ENCODE results near the gene SDK1. TPM values are rescaled to one million over a fixed set of nuclear protein-coding genes. Genes with fewer than 3 reads are reported as not detected.

Gene SDK1
- total and polyA plus RNA-seq, 4 donors: 0.12 to 0.47 (median 0.36) TPM

DNA sequence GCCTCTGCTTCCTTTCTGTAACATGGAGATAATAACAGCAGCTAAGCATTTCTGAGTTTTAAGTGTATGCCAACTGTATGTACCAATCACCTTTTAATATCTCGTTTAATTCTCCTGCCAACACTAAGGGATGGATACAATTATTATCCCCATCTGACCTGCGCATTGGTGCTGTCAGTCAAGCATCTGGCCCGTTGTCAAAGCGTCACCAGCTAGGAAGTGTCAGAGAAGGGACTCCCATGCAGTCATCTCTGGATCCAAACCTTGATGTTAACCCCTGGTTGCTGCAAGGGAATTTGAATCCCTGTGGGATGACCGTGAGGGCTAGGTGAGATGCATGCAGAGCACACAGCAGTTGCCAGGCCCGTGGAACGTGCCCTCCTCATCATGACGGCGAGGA is 506.8 kb downstream of the SDK1 start:
- Histone ChIP-seq H3K9ac (ENCODE audit: low read depth in 1 of 2, low read length in 2 of 2) (no peak overlapping the region), H3K27me3 (ENCODE audit: control insufficient read depth in 4 of 4, insufficient read depth in 4 of 4, low read length in 3 of 4) (no peaks in the 10 kb centered on the region), H3K4me1 (ENCODE audit: control insufficient read depth in 4 of 4, insufficient read depth in 4 of 4, low read length in 3 of 4) (no peaks in the 10 kb centered on the region), H3K36me3 (ENCODE audit: control insufficient read depth in 4 of 4, insufficient read depth in 3 of 4, low read depth in 1 of 4, low read length in 3 of 4) (no peaks in the 10 kb centered on the region), H3K9me3 (ENCODE audit: control insufficient read depth in 4 of 4, low read length in 3 of 4) (peaks cover 0 to 5% (median 0%) of the 10 kb centered on the region in 4 donors), H3K4me3 (ENCODE audit: low read depth in 1 of 3, low read length in 3 of 3) (no peak overlapping the region), H3K27ac (ENCODE audit: low read depth in 1 of 2, low read length in 2 of 2) (no peak overlapping the region)
- WGBS: 87% methylated on average over 9 of the region's 9 CpGs
- TF ChIP-seq RAD21 (IDR thresholded peaks at IDR 0.05): no peak
- TF ChIP-seq TAF1 (conservative IDR thresholded peaks at IDR 0.05): no peak
- no peak for TF ChIP-seq EGR1 (IDR thresholded peaks at IDR 0.05; ENCODE audit: low read depth in 2 of 2)
- no peak for TF ChIP-seq HNF4G (IDR thresholded peaks at IDR 0.05)
- no peak for TF ChIP-seq JUND (IDR thresholded peaks at IDR 0.05)
- no peak for TF ChIP-seq NR2F2 (IDR thresholded peaks at IDR 0.05)
- no peak for TF ChIP-seq SP1 (IDR thresholded peaks at IDR 0.05)
- TF ChIP-seq, protein P1, sequence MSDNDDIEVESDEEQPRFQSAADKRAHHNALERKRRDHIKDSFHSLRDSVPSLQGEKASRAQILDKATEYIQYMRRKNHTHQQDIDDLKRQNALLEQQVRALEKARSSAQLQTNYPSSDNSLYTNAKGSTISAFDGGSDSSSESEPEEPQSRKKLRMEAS (IDR thresholded peaks at IDR 0.05): no peak
- TF ChIP-seq FOXA2 (IDR thresholded peaks at IDR 0.05): no peak
- no peak for TF ChIP-seq HNF4A (conservative IDR thresholded peaks at IDR 0.05)
- TF ChIP-seq GABPA (IDR thresholded peaks at IDR 0.05 in 1 of 2, conservative IDR thresholded peaks at IDR 0.05 in 1 of 2): no peak
- TF ChIP-seq, protein P2, sequence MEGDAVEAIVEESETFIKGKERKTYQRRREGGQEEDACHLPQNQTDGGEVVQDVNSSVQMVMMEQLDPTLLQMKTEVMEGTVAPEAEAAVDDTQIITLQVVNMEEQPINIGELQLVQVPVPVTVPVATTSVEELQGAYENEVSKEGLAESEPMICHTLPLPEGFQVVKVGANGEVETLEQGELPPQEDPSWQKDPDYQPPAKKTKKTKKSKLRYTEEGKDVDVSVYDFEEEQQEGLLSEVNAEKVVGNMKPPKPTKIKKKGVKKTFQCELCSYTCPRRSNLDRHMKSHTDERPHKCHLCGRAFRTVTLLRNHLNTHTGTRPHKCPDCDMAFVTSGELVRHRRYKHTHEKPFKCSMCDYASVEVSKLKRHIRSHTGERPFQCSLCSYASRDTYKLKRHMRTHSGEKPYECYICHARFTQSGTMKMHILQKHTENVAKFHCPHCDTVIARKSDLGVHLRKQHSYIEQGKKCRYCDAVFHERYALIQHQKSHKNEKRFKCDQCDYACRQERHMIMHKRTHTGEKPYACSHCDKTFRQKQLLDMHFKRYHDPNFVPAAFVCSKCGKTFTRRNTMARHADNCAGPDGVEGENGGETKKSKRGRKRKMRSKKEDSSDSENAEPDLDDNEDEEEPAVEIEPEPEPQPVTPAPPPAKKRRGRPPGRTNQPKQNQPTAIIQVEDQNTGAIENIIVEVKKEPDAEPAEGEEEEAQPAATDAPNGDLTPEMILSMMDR (IDR thresholded peaks at IDR 0.05; ENCODE audit: low read depth, low read length, missing input control): no peak
- no peak for DNase-seq (ENCODE audit: low spot score)

DNA sequence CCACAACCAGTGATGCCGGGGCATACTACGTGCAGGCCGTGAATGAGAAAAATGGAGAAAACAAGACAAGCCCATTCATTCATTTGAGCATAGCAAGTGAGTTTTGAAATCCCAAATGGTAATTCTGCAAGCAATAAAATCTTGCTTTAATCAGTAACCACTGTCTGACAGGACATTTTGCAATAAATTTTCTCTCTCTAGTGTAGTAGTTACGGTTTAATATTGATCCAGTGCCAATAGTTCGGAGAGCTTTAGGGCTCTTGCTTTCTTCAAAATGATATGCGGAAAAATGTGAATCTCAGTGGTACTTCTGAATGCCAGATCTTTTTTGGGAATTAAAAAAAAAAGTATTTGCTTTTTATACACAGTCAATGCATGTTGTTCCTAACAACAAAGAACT is 520.4 kb downstream of the SDK1 start:
- Histone ChIP-seq H3K27ac (ENCODE audit: low read depth in 1 of 2, low read length in 2 of 2) (no peak overlapping the region), H3K27me3 (ENCODE audit: control insufficient read depth in 4 of 4, insufficient read depth in 4 of 4, low read length in 3 of 4) (no peaks in the 10 kb centered on the region), H3K9me3 (ENCODE audit: control insufficient read depth in 4 of 4, low read length in 3 of 4) (no peaks in the 10 kb centered on the region), H3K4me3 (ENCODE audit: low read depth in 1 of 3, low read length in 3 of 3) (no peak overlapping the region), H3K4me1 (ENCODE audit: control insufficient read depth in 4 of 4, insufficient read depth in 4 of 4, low read length in 3 of 4) (peaks cover 0 to 3% (median 0%) of the 10 kb centered on the region in 4 donors), H3K9ac (ENCODE audit: low read depth in 1 of 2, low read length in 2 of 2) (no peak overlapping the region), H3K36me3 (ENCODE audit: control insufficient read depth in 4 of 4, insufficient read depth in 3 of 4, low read depth in 1 of 4, low read length in 3 of 4) (no peaks in the 10 kb centered on the region)
- TF ChIP-seq FOXA1 (IDR thresholded peaks at IDR 0.05): no peak
- TF ChIP-seq EGR1 (IDR thresholded peaks at IDR 0.05; ENCODE audit: low read depth in 2 of 2): no peak
- no peak for TF ChIP-seq RAD21 (IDR thresholded peaks at IDR 0.05)
- TF ChIP-seq SP1 (IDR thresholded peaks at IDR 0.05): no peak
- no peak for TF ChIP-seq GABPA (IDR thresholded peaks at IDR 0.05 in 1 of 2, conservative IDR thresholded peaks at IDR 0.05 in 1 of 2)
- no peak for TF ChIP-seq JUND (IDR thresholded peaks at IDR 0.05)
- no peak for TF ChIP-seq YY1 (IDR thresholded peaks at IDR 0.05)
- TF ChIP-seq HNF4A (conservative IDR thresholded peaks at IDR 0.05): no peak
- TF ChIP-seq RXRA (IDR thresholded peaks at IDR 0.05): no peak
- TF ChIP-seq, protein P3, sequence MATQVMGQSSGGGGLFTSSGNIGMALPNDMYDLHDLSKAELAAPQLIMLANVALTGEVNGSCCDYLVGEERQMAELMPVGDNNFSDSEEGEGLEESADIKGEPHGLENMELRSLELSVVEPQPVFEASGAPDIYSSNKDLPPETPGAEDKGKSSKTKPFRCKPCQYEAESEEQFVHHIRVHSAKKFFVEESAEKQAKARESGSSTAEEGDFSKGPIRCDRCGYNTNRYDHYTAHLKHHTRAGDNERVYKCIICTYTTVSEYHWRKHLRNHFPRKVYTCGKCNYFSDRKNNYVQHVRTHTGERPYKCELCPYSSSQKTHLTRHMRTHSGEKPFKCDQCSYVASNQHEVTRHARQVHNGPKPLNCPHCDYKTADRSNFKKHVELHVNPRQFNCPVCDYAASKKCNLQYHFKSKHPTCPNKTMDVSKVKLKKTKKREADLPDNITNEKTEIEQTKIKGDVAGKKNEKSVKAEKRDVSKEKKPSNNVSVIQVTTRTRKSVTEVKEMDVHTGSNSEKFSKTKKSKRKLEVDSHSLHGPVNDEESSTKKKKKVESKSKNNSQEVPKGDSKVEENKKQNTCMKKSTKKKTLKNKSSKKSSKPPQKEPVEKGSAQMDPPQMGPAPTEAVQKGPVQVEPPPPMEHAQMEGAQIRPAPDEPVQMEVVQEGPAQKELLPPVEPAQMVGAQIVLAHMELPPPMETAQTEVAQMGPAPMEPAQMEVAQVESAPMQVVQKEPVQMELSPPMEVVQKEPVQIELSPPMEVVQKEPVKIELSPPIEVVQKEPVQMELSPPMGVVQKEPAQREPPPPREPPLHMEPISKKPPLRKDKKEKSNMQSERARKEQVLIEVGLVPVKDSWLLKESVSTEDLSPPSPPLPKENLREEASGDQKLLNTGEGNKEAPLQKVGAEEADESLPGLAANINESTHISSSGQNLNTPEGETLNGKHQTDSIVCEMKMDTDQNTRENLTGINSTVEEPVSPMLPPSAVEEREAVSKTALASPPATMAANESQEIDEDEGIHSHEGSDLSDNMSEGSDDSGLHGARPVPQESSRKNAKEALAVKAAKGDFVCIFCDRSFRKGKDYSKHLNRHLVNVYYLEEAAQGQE (IDR thresholded peaks at IDR 0.05): no peak
- TF ChIP-seq, protein P1 (IDR thresholded peaks at IDR 0.05): no peak
- no peak for TF ChIP-seq NR2F2 (IDR thresholded peaks at IDR 0.05)
- TF ChIP-seq, protein P4, sequence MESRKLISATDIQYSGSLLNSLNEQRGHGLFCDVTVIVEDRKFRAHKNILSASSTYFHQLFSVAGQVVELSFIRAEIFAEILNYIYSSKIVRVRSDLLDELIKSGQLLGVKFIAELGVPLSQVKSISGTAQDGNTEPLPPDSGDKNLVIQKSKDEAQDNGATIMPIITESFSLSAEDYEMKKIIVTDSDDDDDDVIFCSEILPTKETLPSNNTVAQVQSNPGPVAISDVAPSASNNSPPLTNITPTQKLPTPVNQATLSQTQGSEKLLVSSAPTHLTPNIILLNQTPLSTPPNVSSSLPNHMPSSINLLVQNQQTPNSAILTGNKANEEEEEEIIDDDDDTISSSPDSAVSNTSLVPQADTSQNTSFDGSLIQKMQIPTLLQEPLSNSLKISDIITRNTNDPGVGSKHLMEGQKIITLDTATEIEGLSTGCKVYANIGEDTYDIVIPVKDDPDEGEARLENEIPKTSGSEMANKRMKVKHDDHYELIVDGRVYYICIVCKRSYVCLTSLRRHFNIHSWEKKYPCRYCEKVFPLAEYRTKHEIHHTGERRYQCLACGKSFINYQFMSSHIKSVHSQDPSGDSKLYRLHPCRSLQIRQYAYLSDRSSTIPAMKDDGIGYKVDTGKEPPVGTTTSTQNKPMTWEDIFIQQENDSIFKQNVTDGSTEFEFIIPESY (IDR thresholded peaks at IDR 0.05): no peak
- no peak for TF ChIP-seq TAF1 (conservative IDR thresholded peaks at IDR 0.05)
- TF ChIP-seq, protein P5, sequence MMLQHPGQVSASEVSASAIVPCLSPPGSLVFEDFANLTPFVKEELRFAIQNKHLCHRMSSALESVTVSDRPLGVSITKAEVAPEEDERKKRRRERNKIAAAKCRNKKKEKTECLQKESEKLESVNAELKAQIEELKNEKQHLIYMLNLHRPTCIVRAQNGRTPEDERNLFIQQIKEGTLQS (IDR thresholded peaks at IDR 0.05): no peak
- TF ChIP-seq FOXA2 (IDR thresholded peaks at IDR 0.05): no peak
- TF ChIP-seq, protein P2 (IDR thresholded peaks at IDR 0.05; ENCODE audit: low read depth, low read length, missing input control): no peak
- TF ChIP-seq HNF4G (IDR thresholded peaks at IDR 0.05): no peak
- 63% methylated on average over 6 of the region's 6 CpGs for WGBS
- no peak for DNase-seq (ENCODE audit: low spot score)

All from liver (tissue), 9 donors.